Brain microvascular endothelial cell (primary cell): ENCODE measurements around the gene INMT.

Experiments
- DNase-seq: peaks from one replicate; pipeline ENCODE4 v3.0.0-alpha.2; 2020
- H3K27ac ChIP-seq: fragments of 250-450 bp; sonication (Bioruptor Pico); 2 replicates; pipeline ENCODE4 v1.5.1; 2020; ENCODE audit warnings: mild to moderate bottlenecking, moderate library complexity
- H3K27me3 ChIP-seq: fragments of 250-450 bp; sonication (Bioruptor Pico); replicated peaks from 2 replicates; pipeline ENCODE4 v1.5.1; 2020; ENCODE audit warnings: mild to moderate bottlenecking
- H3K36me3 ChIP-seq: fragments of 250-450 bp; sonication (Bioruptor Pico); replicated peaks from 2 replicates; pipeline ENCODE4 v1.5.1; 2020; ENCODE audit warnings: mild to moderate bottlenecking
- H3K4me3 ChIP-seq: 2 replicates; pipeline ENCODE4 v1.5.1; 2011; ENCODE audit warnings: low read depth, mild to moderate bottlenecking, control low read depth, low read length, moderate library complexity
- CTCF ChIP-seq: IDR thresholded peaks from 2 replicates; pipeline ENCODE4 v1.5.1; 2011; ENCODE audit warnings: low read depth, mild to moderate bottlenecking, moderate library complexity, low read length, control low read depth, inconsistent platforms; ENCODE audit errors: missing control alignments
- in situ Hi-C: cut with HindIII; loops from 2 replicates; pipeline ENCODE4 v1.10.0; 2017; ENCODE audit warnings: low sequenced_read_pairs, low pct_ligation_motif_present

Gene INMT

GRCh38 chr7:30706908-30707307, 45.0 kb upstream of the INMT start:
- Histone ChIP-seq H3K36me3 (no peaks in the 10 kb centered on the region), H3K27me3 (peaks cover 2% of the 10 kb centered on the region), H3K4me3 (no peak overlapping the region), H3K27ac (no peak overlapping the region)
- no peak for TF ChIP-seq CTCF
- DNase-seq = no peak
- in situ Hi-C loops = no loop called here

GRCh38 chr7:30707391-30708357, 44.3 kb upstream of the INMT start:
- in situ Hi-C loops = no loop called here
- DNase-seq = no peak
- Histone ChIP-seq H3K27ac (no peak overlapping the region), H3K4me3 (no peak overlapping the region), H3K36me3 (no peaks in the 10 kb centered on the region), H3K27me3 (peaks cover 2% of the 10 kb centered on the region)
- no peak for TF ChIP-seq CTCF

- Histone ChIP-seq H3K36me3 (no peaks in the 10 kb centered on the region), H3K27ac (no peak overlapping the region), H3K27me3 (peaks cover 2% of the 10 kb centered on the region), H3K4me3 (no peak overlapping the region)
- in situ Hi-C loops = no loop called here
- TF ChIP-seq CTCF = no peak
- no peak for DNase-seq
Observed at GRCh38 chr7:30708412-30708811, 43.5 kb upstream of the INMT start.

GRCh38 chr7:30708983-30709382, 43.0 kb upstream of the INMT start:
- no peak for DNase-seq
- Histone ChIP-seq H3K27me3 (peaks cover 2% of the 10 kb centered on the region), H3K27ac (no peak overlapping the region), H3K36me3 (no peaks in the 10 kb centered on the region), H3K4me3 (no peak overlapping the region)
- no peak for TF ChIP-seq CTCF
- in situ Hi-C loops = no loop called here

GRCh38 chr7:30709549-30709948, 42.4 kb upstream of the INMT start:
- no peak for TF ChIP-seq CTCF
- in situ Hi-C loops = no loop called here

More at GRCh38 chr7:30709549-30709948, 42.4 kb upstream of the INMT start:
- no peaks in the 10 kb centered on the region for H3K36me3 ChIP-seq
- H3K27ac ChIP-seq = no peak overlapping the region
- no peak for DNase-seq
- no peak overlapping the region for H3K4me3 ChIP-seq
- H3K27me3 ChIP-seq = peaks cover 2% of the 10 kb centered on the region
